GM19467 (cell line): Measurements from ENCODE around the gene CPNE9.

ENCODE experiments used
- ATAC-seq: cut with Tn5 transposase; IDR thresholded peaks from one replicate; pipeline ENCODE4 v1.9.1; 2021; ENCODE audit warnings: mild to moderate bottlenecking, moderate library complexity; ENCODE audit not compliant: unreplicated experiment

Gene CPNE9

GRCh38 chr3:9686050-9686550 lies 17.5 kb upstream of the CPNE9 start:
- no peak for ATAC-seq

- ATAC-seq: no peak
Measured at GRCh38 chr3:9686703-9687102, 16.9 kb upstream of the CPNE9 start.

GRCh38 chr3:9687514-9687913 lies 16.1 kb upstream of the CPNE9 start:
- ATAC-seq: no peak

GRCh38 chr3:9688961-9689360 lies 14.7 kb upstream of the CPNE9 start:
- ATAC-seq: no peak

GRCh38 chr3:9689757-9690156 lies 13.9 kb upstream of the CPNE9 start:
- ATAC-seq: no peak

- ATAC-seq: peak; percentile 92
Measured at GRCh38 chr3:9690451-9691450, 12.9 kb upstream of the CPNE9 start.

- ATAC-seq: no peak
Measured at GRCh38 chr3:9691636-9692035, 12.0 kb upstream of the CPNE9 start.

GRCh38 chr3:9692416-9692815 lies 11.2 kb upstream of the CPNE9 start:
- ATAC-seq: no peak

- ATAC-seq: no peak
Measured at GRCh38 chr3:9695345-9695744, 8.3 kb upstream of the CPNE9 start.

- no peak for ATAC-seq
Measured at GRCh38 chr3:9695746-9696145, 7.9 kb upstream of the CPNE9 start.

- no peak for ATAC-seq
Measured at GRCh38 chr3:9696480-9697220, 7.0 kb upstream of the CPNE9 start.

- no peak for ATAC-seq
Measured at GRCh38 chr3:9697892-9698291, 5.7 kb upstream of the CPNE9 start.

- ATAC-seq: no peak
Measured at GRCh38 chr3:9698293-9698692, 5.3 kb upstream of the CPNE9 start.

- ATAC-seq: no peak
Measured at GRCh38 chr3:9700536-9700935, 3.1 kb upstream of the CPNE9 start.

- ATAC-seq: no peak
Measured at GRCh38 chr3:9701006-9701405, 2.6 kb upstream of the CPNE9 start.

- no peak for ATAC-seq
Measured at GRCh38 chr3:9701711-9702110, 1.9 kb upstream of the CPNE9 start.

GRCh38 chr3:9703240-9703639 lies 393 bp upstream of the CPNE9 start:
- no peak for ATAC-seq

- no peak for ATAC-seq
Measured at GRCh38 chr3:9704347-9705322, 1.0 kb downstream of the CPNE9 start.

- no peak for ATAC-seq
Measured at GRCh38 chr3:9710174-9710739, 6.6 kb downstream of the CPNE9 start.

- ATAC-seq: no peak
Measured at GRCh38 chr3:9712415-9712814, 8.8 kb downstream of the CPNE9 start.
